GM10266 (cell line): ENCODE measurements around the gene PTPRQ.

ENCODE experiments used
- DNase-seq: peaks from one replicate; pipeline ENCODE4 v3.0.0; 2012; ENCODE audit errors: extremely low spot score
- CTCF ChIP-seq: IDR thresholded peaks from 2 replicates; pipeline ENCODE4 v1.5.1; 2012; ENCODE audit warnings: mild to moderate bottlenecking, low read depth; ENCODE audit not compliant: control insufficient read depth, insufficient read depth; ENCODE audit errors: missing control alignments

The PTPRQ gene

GRCh38 chr12:80698256-80698655 is 254.2 kb downstream of the PTPRQ start:
- no peak for DNase-seq
- TF ChIP-seq CTCF, result no peak

DNA sequence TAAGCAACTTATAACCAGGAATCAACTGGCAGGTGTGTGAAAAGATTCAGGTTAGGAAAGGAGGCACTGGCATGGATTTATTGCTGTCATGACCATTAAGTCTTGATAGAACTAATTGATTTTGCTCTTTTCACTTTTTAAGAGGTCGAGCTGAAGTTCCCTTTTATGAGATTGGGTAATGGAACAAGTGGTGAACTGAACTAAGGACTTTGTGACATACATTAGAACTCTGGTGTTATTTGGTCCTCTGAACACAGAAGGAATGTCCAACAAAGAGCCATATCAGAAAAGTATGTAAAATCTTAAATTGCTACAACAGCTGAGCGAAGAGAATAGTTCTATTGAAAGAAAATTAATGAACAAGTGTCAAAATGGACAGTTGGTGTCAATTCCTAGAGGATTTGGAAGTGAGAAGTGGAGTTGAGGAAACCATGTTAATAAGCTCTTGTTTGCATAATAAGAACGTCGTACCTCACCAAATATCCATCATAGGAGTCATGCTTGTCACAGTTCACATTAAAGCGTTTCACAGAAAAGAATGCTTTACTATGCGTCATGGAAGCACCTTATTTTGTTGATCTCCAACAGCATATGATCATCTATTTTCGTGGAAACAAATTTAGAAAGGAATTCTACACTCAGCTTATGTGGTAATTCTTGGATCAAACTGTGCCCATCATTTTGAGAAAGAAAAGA is 255.0 kb downstream of the PTPRQ start:
- no peak for DNase-seq
- no peak for TF ChIP-seq CTCF

DNA sequence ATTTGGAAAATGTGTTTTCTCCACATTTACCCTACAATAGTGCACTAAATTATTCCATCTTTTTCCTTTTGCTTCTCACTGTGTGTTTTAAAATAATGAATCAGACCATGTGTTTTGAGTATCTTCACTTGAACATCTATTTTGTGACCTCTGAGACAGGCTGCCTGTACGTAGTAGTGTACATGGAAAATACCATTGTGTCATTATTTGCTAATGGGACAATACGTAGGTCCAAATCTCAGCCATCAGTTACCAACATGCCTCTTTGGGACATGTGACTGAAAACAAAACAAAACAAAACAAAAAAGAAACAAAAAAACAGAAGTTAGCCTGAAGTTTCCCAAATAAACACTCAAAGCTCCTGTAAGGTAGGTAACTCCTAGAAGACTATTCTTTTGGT is 256.3 kb downstream of the PTPRQ start:
- DNase-seq, result no peak
- TF ChIP-seq CTCF, result no peak

GRCh38 chr12:80701388-80701787 is 257.4 kb downstream of the PTPRQ start:
- no peak for DNase-seq
- TF ChIP-seq CTCF, result no peak

- no peak for TF ChIP-seq CTCF
- DNase-seq, result no peak
These were observed 259.1 kb downstream of the PTPRQ start for GRCh38 chr12:80702889-80703805.

DNA sequence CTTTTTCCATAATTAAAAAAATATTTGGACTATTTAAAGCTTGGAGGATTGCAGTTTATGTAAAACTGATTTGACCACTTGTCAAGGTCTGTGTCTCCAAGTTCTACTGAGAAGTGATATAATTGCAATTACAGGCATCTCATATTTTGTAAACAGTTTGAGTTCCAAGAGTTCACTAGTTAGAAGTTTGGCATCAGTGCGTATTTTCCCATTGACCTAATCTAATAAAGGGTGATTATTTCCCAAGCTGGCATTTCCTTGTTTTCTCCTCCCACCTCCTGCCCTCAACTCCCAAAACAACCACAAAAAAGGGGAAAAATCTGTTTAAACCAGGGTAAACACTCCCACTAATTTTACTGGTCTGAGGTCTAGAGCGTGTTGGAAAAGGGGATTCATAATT is 260.4 kb downstream of the PTPRQ start:
- no peak for TF ChIP-seq CTCF

GRCh38 chr12:80707126-80707829 is 263.2 kb downstream of the PTPRQ start, which contains the start of gene MYF6:
Gene MYF6 (plus strand): TSS chr12:80707634. CDS start chr12:80707720, 86 bp downstream.
- no peak for DNase-seq
- TF ChIP-seq CTCF, result no peak

More for the DNA sequence above, 260.4 kb downstream of the PTPRQ start:
- no peak for DNase-seq
